ENCODE measurements around the gene CCDC167. TPM values are rescaled to one million over a fixed set of nuclear protein-coding genes. Genes with fewer than 3 reads are reported as not detected.

Gene CCDC167
- total and polyA plus RNA-seq, 2 donors (not counting 1 experiment from before 2014, with no cell fraction given), result 8.3 to 35.7 TPM

DNA sequence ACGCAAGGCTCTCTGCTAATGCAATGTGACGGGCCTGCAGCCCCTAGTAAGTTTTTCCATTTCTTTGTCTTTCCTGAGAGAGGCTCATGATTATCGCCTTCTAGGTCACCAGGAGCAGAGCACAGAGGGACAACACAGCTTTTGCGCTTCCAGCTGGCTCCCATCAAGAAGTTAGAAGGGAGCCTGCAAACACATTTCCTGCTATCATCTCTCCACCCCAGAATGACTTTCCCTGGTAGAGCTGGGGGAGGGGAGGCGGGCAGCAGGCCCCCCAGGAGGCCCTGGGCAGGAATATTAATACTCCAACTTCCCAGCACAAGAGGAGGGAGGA lies 35.7 kb upstream of the CCDC167 start:
- no peak overlapping the region for H3K4me2 ChIP-seq (ENCODE audit: extremely low read depth, insufficient read depth, low read length)
- H4K20me1 ChIP-seq (ENCODE audit: control insufficient read depth, extremely low read depth, insufficient read depth, low read length), result peaks cover 2% of the 10 kb centered on the region
- H3K9ac ChIP-seq (ENCODE audit: insufficient read depth, low read length), result no peak overlapping the region
- H3K9me3 ChIP-seq (ENCODE audit: control insufficient read depth, insufficient read depth, low read depth, low read length), result no peaks in the 10 kb centered on the region
- no peak overlapping the region for H3K4me3 ChIP-seq (replicated peaks in 1 of 4; ENCODE audit: control extremely low read depth in 1 of 4, insufficient read depth in 1 of 4, low read depth in 3 of 4, low read length in 4 of 4)
- H3K4me1 ChIP-seq (ENCODE audit: control insufficient read depth, extremely low read depth, insufficient read depth, low read length), result no peaks in the 10 kb centered on the region
- no peak overlapping the region for H2AFZ ChIP-seq (ENCODE audit: low read length)
- no peak for TF ChIP-seq EZH2 (IDR thresholded peaks at IDR 0.05; ENCODE audit: low read length, missing control alignments)
- TF ChIP-seq, protein P1, sequence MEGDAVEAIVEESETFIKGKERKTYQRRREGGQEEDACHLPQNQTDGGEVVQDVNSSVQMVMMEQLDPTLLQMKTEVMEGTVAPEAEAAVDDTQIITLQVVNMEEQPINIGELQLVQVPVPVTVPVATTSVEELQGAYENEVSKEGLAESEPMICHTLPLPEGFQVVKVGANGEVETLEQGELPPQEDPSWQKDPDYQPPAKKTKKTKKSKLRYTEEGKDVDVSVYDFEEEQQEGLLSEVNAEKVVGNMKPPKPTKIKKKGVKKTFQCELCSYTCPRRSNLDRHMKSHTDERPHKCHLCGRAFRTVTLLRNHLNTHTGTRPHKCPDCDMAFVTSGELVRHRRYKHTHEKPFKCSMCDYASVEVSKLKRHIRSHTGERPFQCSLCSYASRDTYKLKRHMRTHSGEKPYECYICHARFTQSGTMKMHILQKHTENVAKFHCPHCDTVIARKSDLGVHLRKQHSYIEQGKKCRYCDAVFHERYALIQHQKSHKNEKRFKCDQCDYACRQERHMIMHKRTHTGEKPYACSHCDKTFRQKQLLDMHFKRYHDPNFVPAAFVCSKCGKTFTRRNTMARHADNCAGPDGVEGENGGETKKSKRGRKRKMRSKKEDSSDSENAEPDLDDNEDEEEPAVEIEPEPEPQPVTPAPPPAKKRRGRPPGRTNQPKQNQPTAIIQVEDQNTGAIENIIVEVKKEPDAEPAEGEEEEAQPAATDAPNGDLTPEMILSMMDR (conservative IDR thresholded peaks at IDR 0.05 in 1 of 2, IDR thresholded peaks at IDR 0.05 in 1 of 2; ENCODE audit: low read depth in 1 of 2, low read length in 2 of 2), result no peak
- no peaks in the 10 kb centered on the region for H3K36me3 ChIP-seq (ENCODE audit: control insufficient read depth, insufficient read depth, low read length)
- DNase-seq (ENCODE audit: low read depth in 2 of 2), result no peak
- H3K27me3 ChIP-seq (ENCODE audit: control insufficient read depth, insufficient read depth, low read length), result peaks cover 65% of the 10 kb centered on the region
- H3K27ac ChIP-seq (ENCODE audit: insufficient read depth, low read length), result no peak overlapping the region
- H3K79me2 ChIP-seq (ENCODE audit: control insufficient read depth, insufficient read depth, low read length), result no peaks in the 10 kb centered on the region

GRCh38 chr6:37534893-37535292 lies 35.2 kb upstream of the CCDC167 start:
- Histone ChIP-seq H3K9me3 (ENCODE audit: control insufficient read depth, insufficient read depth, low read depth, low read length) (no peaks in the 10 kb centered on the region), H3K4me2 (ENCODE audit: extremely low read depth, insufficient read depth, low read length) (no peak overlapping the region), H2AFZ (ENCODE audit: low read length) (no peak overlapping the region), H3K9ac (ENCODE audit: insufficient read depth, low read length) (no peak overlapping the region), H4K20me1 (ENCODE audit: control insufficient read depth, extremely low read depth, insufficient read depth, low read length) (peaks cover 2% of the 10 kb centered on the region), H3K4me1 (ENCODE audit: control insufficient read depth, extremely low read depth, insufficient read depth, low read length) (no peaks in the 10 kb centered on the region), H3K27ac (ENCODE audit: insufficient read depth, low read length) (no peak overlapping the region), H3K4me3 (replicated peaks in 1 of 4; ENCODE audit: control extremely low read depth in 1 of 4, insufficient read depth in 1 of 4, low read depth in 3 of 4, low read length in 4 of 4) (no peak overlapping the region), H3K27me3 (ENCODE audit: control insufficient read depth, insufficient read depth, low read length) (peaks cover 67% of the 10 kb centered on the region), H3K36me3 (ENCODE audit: control insufficient read depth, insufficient read depth, low read length) (no peaks in the 10 kb centered on the region), H3K79me2 (ENCODE audit: control insufficient read depth, insufficient read depth, low read length) (no peaks in the 10 kb centered on the region)
- TF ChIP-seq, protein P1 (conservative IDR thresholded peaks at IDR 0.05 in 1 of 2, IDR thresholded peaks at IDR 0.05 in 1 of 2; ENCODE audit: low read depth in 1 of 2, low read length in 2 of 2), result no peak
- no peak for TF ChIP-seq EZH2 (IDR thresholded peaks at IDR 0.05; ENCODE audit: low read length, missing control alignments)
- no peak for DNase-seq (ENCODE audit: low read depth in 2 of 2)

DNA sequence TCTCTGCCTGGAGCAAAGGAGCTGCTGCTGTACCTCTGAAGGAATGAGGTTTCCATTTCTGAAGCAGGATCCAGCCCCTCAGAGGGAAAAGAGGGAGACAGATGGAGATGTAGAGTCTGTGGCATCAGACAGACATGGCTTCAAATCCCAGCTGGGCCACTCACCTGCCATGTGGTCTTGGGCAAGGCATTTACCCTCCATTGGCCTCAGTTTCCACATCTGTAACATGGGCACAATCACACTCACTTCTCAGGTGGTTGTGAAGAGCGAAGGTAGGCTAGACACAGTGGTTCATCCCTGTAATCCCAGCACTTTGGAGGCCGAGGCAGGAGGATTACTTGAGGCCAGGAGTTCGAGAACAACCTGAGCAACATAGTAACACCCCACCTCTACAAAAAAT lies 32.4 kb upstream of the CCDC167 start:
- Histone ChIP-seq H3K36me3 (ENCODE audit: control insufficient read depth, insufficient read depth, low read length) (no peaks in the 10 kb centered on the region), H3K79me2 (ENCODE audit: control insufficient read depth, insufficient read depth, low read length) (no peaks in the 10 kb centered on the region), H3K4me2 (ENCODE audit: extremely low read depth, insufficient read depth, low read length) (no peak overlapping the region), H2AFZ (ENCODE audit: low read length) (no peak overlapping the region), H3K4me1 (ENCODE audit: control insufficient read depth, extremely low read depth, insufficient read depth, low read length) (no peaks in the 10 kb centered on the region), H4K20me1 (ENCODE audit: control insufficient read depth, extremely low read depth, insufficient read depth, low read length) (no peaks in the 10 kb centered on the region), H3K27me3 (ENCODE audit: control insufficient read depth, insufficient read depth, low read length) (peaks cover 62% of the 10 kb centered on the region), H3K27ac (ENCODE audit: insufficient read depth, low read length) (no peak overlapping the region), H3K9me3 (ENCODE audit: control insufficient read depth, insufficient read depth, low read depth, low read length) (no peaks in the 10 kb centered on the region), H3K9ac (ENCODE audit: insufficient read depth, low read length) (no peak overlapping the region), H3K4me3 (replicated peaks in 1 of 4; ENCODE audit: control extremely low read depth in 1 of 4, insufficient read depth in 1 of 4, low read depth in 3 of 4, low read length in 4 of 4) (no peak overlapping the region)
- TF ChIP-seq, protein P1 (conservative IDR thresholded peaks at IDR 0.05 in 1 of 2, IDR thresholded peaks at IDR 0.05 in 1 of 2; ENCODE audit: low read depth in 1 of 2, low read length in 2 of 2), result no peak
- no peak for TF ChIP-seq EZH2 (IDR thresholded peaks at IDR 0.05; ENCODE audit: low read length, missing control alignments)
- DNase-seq (ENCODE audit: low read depth in 2 of 2), result no peak

Data from fibroblast of lung (primary cell).